Stimulated activated CD8-positive, alpha-beta memory T cell treated with anti-CD3 and anti-CD28 coated beads, Interleukin-15, amount 100 ng/mL, for 1 hour (primary cell): ENCODE results near the gene GNG4.
"Not testable (repeated sequence)": the region's sequence is repeated elsewhere in the genome, so short reads cannot be mapped to it uniquely, and the experiment has no call there.

Source experiments
- DNase-seq: peaks from one replicate; pipeline ENCODE4 v3.0.0-alpha.2; 2020; ENCODE audit warnings: low read depth

The GNG4 gene

DNA sequence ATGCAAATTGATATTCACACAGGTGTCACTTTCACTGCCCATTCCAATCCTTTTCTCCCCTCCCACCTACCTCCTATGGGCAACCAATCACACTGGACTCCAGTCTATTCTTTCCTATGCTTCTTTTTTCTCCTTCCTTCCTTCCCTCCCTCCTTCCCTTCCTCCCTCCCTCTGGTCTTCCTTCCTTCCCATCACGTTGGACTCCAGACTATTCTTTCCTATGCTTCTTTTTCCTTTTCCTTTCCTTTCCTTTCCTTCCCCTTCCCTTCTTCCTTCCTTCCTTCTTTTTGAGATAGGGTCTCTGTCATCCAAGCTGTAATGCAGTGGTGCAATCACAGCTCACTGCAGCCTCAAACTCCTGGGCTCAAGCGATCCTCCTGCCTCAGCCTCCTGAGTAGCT is 64.6 kb downstream of the GNG4 start:
- no peak for DNase-seq

DNA sequence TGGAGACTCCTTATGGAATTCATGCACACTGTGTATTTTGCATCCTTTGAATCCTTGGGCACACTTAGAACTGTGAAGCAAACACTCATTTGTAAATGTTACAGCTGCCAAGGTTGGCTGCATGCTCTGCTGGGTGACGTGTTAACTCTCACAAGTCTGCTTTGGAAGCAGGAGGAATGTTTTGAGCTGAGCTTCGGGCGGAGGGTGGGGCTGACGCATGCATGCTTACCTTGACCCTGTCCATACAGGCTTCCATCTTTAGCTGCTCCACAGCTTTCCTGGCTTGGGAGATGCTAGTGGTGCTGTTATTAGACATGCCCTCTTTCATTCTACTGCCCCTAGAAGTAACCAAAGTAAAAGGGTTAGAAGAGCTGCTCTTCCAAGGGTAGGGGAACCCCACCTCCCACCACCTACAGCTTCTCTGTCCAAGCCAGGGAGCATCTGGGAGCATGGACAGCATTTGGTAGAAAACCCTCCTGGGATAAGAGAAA is 66.0 kb downstream of the GNG4 start:
- DNase-seq: no peak

DNA sequence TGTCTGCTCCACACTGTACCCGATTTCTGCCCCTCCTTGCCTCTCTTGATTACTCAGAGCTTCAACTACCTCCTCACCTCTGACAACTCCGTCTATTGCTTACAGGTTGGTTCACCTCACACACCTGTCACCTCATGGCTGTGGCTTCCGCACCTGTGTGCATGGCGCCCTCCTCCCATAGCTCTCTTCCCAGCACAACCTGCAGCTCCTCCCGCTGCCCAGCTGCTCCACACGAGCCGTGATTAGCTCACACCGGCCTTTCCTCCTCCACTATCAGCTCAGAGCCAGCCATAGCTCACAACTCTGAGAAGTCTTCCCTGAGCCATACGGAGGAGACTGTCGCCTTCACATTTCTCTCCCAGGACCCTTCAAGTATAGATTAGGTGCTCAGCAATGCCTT is 67.5 kb downstream of the GNG4 start:
- no peak for DNase-seq

DNA sequence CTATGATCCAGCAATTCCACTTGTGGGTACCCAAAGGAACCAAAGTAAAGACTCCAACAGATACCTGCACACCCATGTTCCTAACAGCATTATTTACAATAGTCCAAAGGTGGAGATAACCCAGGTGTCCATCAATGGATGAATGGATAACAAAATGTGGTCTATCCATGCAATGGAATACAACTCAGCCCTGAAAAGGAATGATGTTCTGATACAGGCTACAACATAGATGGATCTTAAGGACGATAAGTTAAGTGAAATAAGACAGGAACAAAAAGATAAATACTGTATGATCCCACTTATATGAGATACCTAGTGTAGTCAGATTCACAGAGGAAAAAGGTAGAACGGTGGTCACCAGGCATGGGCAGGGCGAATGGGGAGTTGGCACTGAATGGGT is 69.7 kb downstream of the GNG4 start:
- DNase-seq: no peak

DNA sequence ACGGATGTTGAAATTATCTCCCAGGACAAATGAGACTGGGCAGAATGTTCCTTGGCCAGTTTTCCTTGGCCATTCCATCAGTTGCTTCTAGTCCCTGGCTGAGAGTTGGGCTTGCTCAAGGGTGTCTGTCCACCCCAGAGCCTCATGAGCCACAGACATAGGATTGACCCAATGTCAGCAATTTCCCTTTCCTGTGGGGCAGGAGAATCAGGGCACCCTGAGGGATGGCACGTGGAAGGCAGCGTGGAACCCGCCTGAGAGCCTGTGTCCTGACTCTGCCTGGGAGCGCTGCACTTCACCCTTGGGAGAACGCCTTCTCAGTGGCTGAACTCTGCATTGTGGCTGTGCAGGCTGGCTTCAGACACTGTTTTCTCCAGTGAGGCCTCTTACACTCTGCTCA is 74.0 kb downstream of the GNG4 start:
- DNase-seq: no peak

DNA sequence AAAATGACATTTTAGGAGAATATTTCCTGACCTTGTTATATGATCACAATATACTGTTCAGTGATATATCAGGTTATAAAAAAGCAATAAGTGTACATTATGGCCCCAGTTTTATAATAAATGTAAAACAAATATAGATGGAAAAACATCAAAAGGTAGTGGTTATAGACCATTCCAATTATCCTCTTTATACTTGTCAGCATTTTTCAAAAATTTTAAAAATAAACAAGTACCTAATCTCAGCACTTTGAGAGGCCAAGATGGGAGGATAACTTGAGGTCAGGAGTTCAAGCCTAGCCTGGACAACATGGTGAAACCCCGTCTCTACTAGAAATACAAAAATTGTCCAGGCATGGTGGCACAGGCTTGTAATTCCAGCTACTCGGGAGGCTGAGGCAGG is 75.7 kb downstream of the GNG4 start:
- DNase-seq: no peak

DNA sequence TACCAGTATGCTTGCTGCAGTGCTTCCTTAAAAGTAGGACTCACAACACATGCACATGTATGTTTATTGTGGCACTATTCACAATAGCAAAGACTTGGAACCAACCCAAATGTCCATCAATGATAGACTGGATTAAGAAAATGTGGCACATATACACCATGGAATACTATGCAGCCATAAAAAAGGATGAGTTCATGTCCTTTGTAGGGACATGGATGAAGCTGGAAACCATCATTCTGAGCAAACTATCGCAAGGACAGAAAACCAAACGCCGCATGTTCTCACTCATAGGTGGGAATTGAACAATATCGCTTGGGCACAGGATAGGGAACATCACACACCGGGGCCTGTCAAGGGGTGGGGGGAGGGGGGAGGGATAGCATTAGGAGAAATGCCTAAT is 76.6 kb downstream of the GNG4 start:
- DNase-seq: not testable (repeated sequence)

DNA sequence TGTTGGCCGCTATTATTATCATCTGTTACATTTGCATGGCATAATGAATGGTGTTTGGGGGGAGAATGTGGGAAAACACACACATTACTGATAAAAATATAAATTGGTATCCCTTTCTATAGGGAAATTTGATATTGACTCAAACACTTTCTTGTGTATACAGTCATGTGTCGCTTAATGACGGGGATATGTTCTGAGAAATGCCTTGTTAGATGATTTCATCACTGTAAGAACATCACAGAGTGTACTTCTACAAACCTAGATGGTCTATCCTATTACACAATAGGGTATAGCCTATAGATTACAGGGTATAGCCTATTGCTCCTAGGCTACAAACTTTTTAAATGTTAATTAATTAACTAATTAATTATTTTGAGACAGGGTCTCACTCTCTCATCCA is 78.1 kb downstream of the GNG4 start:
- DNase-seq: no peak

DNA sequence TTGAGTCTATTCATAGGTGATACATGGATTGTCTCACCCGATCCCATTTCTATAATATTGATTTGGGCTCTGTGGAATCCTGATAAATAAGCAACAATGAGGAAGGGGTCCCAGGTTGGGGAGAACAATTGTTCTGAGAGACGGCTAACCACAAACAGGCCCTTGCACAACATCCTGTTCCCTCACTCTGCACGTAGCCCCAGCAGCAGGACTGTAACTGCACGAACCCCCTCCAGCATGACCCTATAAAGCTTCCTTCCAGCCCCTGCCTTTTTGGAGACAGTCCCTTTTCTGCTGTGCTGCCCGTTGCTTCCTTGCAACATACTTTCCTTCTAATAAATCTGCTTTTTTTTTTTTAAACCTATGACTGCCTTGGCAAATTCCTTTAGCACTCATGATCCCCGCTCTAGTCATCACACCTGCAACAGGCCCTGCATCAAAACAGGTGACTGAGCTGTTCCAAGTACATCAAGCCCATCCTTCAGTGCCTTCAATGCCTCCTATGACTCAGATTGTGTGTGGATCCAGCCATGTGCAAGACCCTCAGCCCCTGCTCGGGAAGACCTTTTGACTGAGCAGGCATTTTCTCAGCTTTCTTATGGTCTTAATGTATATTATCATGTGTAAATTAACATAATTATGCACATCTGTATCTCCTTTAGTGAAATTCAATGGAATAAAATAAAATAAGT is 81.6 kb downstream of the GNG4 start:
- DNase-seq: no peak

DNA sequence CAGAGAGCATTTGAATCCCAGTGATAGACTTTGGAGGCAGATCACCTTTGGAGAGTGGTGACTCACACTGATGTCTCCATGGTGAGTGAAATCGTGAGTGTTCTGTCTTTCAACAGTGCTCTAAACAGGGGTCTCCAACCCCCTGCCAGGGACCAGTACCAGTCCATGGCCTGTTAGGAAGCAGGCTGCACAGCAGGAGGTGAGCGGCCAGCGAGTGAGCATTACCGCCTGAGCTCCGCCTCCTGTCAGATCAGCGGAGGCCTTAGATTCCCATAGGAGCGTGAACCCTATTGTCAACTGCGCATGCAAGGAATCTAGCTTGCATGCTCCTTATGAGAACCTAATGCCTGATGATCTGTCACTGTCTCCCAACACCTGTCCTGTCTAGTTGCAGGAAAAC is 83.5 kb downstream of the GNG4 start:
- no peak for DNase-seq

DNA sequence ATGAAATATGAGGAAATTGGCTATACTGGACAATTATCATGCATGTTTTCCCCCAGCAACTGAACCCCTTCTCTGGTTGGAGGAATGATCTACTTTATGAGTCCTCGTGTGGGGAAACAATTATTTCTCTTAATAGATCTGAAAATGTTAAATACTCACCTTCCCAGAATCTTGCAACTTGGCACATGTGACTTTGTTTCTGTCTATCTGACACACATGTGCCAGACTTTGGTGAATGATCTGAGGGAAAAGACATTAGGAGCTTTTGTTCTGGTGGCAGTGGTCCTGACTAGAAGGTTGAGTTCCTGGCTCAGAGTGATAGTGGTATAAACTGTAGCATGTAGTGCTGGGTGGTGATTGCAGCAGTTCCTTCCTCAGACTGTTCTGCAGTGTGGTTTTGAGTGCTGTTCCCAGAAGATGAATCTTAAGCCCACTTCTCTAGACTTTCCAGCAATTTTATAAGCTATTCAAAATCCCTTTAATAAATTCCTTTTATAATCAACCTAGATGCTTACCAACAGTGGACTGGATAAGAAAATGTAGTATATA is 86.0 kb downstream of the GNG4 start:
- DNase-seq: no peak

DNA sequence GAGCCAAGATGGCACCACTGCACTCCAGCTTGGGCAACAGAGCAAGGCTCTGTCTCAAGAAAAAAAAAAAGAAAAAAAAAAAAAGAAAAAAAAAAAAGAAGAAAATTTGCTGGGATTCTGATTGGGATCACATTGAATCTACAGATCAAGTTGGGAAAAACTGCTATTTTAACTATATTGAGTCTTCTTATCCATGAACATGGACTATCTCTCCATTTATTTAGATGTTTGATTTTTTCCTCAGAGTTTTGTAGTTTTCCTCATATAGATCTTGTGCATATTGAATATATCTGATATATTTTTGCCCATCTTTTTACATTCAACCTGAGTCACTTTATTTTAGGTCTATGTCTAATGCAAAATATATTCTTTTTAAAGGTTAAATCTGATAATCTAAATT is 87.0 kb downstream of the GNG4 start:
- no peak for DNase-seq

DNA sequence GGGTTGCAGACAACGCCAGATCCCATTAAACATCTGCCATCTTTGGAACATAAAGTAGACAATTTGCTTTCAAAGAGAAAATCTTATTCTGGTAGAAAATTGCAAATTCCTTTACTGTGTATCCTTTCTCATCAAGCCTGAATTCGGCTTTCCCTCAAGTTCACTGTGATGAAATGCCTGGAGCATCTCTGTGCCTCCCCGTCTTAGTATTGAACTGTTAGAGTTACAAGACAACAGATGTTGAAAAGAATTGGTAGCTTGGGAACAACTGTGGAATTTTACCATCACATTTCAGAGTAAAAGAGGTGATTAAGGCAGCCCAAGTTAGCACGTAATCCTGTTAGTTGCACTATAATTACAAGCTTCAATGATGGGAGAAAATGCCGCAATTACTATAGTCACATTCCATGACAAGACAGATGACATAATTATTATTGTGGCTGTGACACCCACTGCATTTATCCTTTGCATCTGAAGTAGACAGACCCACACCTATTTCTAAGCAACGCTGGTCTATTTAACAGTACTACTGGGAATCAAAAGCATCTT is 90.9 kb downstream of the GNG4 start:
- DNase-seq: no peak

DNA sequence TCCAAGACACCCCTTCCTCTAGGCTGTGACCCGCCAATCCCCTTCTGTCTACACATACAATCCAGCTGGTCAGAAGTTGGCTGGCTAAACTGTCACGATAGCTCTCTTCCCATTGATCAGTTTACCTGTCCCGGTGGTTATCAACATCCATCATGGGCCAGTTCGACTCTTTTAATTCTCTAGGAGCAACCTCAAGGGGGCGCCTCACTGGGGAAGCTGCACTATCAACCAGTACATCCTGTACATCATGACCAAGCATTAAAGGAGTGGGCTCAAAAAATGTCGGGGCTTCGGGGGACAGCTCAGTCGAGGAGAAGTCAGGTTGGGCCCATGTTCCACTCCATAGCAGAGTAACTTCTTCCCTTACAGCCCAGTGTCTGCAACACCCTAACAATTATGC is 92.1 kb downstream of the GNG4 start:
- DNase-seq: no peak

DNA sequence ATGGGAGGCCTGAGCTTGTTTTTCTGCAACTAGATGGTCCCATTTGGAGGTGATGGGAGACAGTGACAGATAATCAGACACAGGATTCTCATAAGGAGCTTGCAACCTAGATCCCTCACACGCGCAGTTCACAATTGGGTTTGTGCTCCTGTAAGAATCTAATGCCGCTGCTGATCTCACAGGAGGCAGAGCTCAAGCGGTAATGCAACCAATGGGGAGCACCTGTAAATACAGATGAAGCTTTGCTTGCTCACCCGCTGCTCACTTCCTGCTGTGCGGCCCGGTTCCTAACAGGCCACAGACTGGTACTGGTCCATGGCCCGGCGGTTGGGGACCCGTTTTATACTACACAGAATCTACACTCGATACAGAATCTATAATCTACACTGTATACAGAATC is 92.8 kb downstream of the GNG4 start:
- no peak for DNase-seq

DNA sequence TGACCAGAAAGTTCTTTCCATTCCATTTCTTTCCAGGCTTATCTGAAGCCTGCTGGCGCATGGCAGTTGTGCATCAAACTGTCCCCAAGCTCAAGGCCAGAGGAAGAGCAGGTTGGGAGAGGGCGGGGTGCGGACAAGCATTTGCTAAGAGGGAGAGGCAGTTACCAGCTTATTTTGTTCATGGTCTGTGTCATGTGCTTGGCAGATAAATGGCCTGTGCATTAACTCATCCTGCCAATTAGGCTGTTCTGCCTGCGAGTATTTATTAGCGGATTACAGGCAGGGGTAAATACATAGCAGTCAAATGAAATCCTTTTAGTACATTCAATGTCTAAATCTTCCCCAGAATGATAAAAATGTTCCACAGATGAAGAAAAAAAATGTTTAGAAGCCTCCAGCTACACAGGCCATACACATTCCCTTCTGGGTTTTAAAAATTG is 96.5 kb downstream of the GNG4 start:
- DNase-seq: no peak

DNA sequence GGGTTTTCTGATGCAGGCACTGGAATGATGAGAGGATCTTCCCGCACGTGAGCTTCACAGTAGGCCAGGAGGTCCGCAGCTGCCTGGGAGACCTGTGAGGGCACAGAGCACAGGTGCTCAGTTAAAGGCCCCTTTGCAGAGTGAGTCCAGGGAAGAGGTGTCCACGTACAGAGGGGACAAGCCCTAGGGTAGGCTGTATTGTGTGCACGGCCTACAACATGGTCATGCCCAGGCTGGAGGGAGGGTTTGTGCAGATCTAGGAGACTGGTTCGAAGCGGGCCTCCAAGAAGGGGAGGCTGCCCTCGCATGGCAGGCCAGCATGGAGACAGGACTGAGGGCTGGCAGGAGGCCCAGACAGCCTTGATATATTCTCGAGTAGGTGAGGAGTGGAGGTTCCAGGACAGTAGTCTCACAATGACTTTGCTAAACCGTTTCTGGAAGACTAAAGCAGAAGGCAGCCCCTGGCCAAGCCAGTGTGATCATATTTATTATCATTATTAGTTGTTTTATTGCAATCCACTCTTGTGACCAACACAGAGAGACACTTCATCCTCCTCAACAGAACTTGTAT is 97.4 kb downstream of the GNG4 start:
- no peak for DNase-seq

DNA sequence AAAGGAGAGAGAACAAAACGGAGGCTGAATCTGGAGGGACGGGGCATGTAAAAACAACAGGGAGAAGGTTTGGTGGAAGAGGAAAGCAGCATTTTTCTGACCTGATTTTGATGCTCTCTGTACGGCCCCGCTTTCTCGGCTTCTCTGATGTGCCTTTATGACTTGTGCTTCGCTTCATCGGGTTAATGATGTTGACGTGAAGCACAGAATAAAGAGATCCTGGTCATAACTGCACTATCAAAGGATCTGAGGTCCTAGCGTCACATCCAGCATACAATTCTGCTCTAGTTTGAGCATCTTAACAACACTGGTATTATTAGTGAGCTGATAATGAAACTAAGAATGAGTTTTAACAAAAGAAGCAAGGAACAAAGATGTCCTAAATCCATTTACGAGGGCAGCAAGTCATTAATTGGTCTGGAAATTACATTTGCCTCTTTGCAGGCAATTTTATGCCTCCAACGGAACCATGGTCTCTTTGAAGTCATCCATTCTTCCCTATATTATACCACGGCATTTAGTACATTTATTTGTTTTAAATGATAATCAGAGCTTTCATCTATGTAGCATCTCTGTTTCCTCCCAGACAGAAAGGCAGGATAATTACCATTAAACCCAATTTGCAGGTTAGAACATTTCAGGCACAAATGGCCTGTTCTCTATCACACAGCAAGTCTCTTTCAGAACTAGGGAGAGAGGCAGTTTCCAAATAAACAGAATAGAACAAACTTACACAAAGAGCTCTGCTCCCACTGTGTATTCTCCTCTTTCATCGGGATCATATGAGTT is 100.0 kb downstream of the GNG4 start:
- DNase-seq: no peak

DNA sequence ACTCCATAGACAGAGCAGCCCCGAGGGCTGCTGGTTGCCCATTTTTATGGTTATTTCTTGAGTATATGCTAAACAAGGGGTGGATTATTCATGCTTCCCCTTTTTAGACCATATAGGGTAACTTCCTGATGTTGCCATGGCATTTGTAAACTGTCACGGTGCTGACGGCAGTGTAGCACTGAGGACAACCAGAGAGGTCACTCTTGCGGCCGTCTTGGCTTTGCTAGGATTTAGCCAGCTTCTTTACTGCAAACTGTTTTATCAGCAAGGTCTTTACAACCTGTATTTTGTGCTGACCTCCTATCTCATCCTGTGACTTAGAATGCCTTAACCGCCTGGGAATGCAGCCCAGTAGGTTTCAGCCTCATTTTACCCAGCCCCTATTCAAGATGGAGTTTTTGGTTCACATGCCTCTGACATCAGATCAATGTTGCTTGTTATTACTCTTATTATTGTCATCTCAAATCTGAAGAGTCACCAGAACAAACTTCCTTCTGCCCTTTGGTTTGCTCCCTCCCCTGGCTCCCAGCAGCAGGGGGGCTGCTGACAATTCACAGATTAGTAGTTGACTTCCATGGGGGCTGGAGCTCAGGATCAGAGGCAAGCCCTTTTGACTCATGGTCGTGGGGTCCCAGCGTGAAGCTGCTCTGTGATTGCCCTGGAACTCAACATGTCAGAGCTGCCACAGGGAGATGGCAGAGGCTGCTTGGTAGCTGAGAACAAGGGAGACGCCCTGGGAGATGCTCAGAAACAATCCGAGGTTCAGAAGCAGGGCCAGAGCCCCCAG is 103.0 kb downstream of the GNG4 start:
- not testable (repeated sequence) for DNase-seq

DNA sequence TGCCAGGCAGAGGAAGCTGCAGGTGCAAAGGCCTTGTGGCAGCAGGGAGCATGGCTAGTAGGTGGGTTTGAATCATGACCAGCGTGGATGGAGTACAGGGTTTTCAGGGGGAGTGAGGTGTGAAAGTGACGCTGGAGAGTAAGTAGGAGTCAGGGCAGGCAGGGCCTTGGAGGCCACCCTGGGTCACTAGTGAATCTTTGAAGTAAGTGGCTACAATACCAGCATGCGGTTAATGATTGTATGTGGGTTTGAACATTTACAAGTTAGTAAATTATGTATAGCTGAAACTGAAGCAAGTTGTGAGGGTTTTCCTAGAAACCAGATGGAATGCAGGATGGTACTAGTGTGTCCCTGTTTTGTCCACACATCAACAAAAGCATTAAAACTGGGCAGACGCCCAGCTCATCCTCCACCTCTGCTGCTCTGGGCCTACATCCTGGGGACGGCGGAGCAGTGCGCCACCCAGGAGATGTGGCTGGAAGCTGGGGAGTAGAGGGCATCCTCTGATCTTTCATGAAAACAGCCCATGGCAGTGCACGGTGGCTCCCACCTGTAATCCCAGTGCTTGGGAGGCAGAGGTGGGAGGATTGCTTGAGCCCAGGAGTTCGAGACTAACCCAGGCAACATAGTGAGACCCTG is 104.2 kb downstream of the GNG4 start:
- DNase-seq: no peak

DNA sequence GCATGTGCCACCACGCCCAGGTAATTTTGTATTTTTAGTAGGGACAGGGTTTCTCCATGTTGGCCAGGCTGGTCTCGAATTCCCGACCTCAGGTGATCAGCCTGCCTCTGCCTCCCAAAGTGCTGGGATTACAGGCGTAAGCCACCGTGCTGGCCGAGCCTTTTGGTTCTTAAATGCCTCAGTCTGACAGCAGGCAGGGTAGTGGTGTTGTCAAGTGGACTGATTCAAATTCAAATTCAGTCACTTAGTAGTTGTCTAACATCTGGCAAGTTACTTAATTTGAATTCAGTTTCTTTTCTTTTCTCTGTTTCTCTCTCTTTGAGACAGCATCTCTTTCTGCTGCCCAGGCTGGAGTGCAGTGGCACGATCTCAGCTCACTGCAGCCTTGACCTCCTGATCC is 106.7 kb downstream of the GNG4 start:
- not testable (repeated sequence) for DNase-seq
